ENCODE data around the gene NDUFA5.

DNA sequence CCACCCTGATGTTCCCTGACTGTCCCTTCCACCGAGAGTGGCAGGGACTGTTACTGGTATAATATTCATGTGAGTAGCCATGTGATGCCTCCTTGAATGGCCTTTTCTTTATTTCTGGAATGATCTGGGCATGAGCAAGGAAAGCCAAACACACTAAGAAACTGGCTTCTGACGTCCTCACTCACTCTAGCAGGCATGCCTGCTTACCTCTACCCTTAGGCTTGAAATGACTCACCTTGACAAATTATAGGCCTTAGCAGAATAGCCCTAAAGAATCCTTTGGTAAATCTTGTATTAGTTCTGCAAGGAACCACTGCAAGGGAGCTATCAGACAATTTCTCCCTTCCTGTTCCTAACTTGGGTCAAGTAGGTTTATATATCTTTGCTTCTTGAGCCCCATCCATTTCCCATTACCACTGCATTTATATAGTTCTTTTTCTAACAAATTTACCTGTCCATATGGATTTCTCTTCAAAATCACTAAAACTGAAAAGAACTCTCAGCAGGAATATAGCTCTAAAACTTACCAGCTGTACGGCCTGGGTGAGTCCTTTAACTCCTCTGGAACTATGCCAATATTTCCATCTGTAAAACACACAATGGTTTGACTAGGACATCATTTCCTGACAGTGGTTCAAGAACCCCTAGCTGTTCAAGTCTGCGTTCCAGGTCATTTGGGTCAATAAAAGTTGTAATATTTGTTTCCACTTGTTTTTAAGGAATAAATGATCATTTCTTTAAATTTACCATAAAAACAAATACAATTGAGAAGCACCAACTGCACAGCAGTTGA, 13.0 kb upstream of the NDUFA5 start:
- TF ChIP-seq, protein P1, sequence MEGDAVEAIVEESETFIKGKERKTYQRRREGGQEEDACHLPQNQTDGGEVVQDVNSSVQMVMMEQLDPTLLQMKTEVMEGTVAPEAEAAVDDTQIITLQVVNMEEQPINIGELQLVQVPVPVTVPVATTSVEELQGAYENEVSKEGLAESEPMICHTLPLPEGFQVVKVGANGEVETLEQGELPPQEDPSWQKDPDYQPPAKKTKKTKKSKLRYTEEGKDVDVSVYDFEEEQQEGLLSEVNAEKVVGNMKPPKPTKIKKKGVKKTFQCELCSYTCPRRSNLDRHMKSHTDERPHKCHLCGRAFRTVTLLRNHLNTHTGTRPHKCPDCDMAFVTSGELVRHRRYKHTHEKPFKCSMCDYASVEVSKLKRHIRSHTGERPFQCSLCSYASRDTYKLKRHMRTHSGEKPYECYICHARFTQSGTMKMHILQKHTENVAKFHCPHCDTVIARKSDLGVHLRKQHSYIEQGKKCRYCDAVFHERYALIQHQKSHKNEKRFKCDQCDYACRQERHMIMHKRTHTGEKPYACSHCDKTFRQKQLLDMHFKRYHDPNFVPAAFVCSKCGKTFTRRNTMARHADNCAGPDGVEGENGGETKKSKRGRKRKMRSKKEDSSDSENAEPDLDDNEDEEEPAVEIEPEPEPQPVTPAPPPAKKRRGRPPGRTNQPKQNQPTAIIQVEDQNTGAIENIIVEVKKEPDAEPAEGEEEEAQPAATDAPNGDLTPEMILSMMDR (IDR thresholded peaks at IDR 0.05) = no peak
- no peak for TF ChIP-seq POLR2A (IDR thresholded peaks at IDR 0.05)

Data from thyroid gland (tissue), 4 donors.